HL-60 (cell line): ENCODE results near the gene ANXA7.

Experiments
- DNase-seq, 2 experiments: peaks; one replicate each; pipeline ENCODE4 v3.0.0-alpha.2; 2010 to 2020; ENCODE audit warnings: low read depth in 1 of 2, low spot score in 1 of 2
- H3K27ac ChIP-seq: fragments of 250-450 bp; sonication (Bioruptor Pico); replicated peaks from 2 replicates; pipeline ENCODE4 v1.5.1; 2020; ENCODE audit warnings: mild to moderate bottlenecking, moderate library complexity
- H3K27me3 ChIP-seq: fragments of 250-450 bp; sonication (Bioruptor Pico); 2 replicates; pipeline ENCODE4 v1.5.1; 2021; ENCODE audit warnings: mild to moderate bottlenecking, moderate library complexity; ENCODE audit not compliant: insufficient read depth, poor library complexity, severe bottlenecking
- H3K4me3 ChIP-seq: replicated peaks from 2 replicates; pipeline ENCODE4 v1.5.1; 2011; ENCODE audit warnings: mild to moderate bottlenecking, control low read depth, low read length; ENCODE audit not compliant: insufficient read depth
- GABPA ChIP-seq: IDR thresholded peaks from 2 replicates; pipeline ENCODE4 v1.6.1; 2012; ENCODE audit warnings: low read depth
- POLR2AphosphoS5 ChIP-seq: IDR thresholded peaks from 2 replicates; pipeline ENCODE4 v1.6.1; 2012; ENCODE audit warnings: low read depth
- REST ChIP-seq: IDR thresholded peaks from 2 replicates; pipeline ENCODE4 v1.6.1; 2012; ENCODE audit warnings: low read depth; ENCODE audit not compliant: insufficient replicate concordance
- SPI1 ChIP-seq: IDR thresholded peaks from 2 replicates; pipeline ENCODE4 v1.6.1; 2012; ENCODE audit warnings: low read depth, mild to moderate bottlenecking, borderline replicate concordance
- TF ChIP-seq, protein P1 (sequence below): IDR thresholded peaks from one replicate; pipeline ENCODE4 v1.5.1; 2011; ENCODE audit warnings: low read length, control low read depth, inconsistent platforms; ENCODE audit not compliant: insufficient read depth

ANXA7 gene

GRCh38 chr10:73386583-73386982 is 27.3 kb downstream of the ANXA7 start:
- Histone ChIP-seq H3K27ac (no peak overlapping the region), H3K27me3 (no peaks in the 10 kb centered on the region), H3K4me3 (no peak overlapping the region)
- DNase-seq = no peak
- TF ChIP-seq REST (no peak), GABPA (no peak), POLR2AphosphoS5 (no peak), SPI1 (no peak)
- TF ChIP-seq, protein P1, sequence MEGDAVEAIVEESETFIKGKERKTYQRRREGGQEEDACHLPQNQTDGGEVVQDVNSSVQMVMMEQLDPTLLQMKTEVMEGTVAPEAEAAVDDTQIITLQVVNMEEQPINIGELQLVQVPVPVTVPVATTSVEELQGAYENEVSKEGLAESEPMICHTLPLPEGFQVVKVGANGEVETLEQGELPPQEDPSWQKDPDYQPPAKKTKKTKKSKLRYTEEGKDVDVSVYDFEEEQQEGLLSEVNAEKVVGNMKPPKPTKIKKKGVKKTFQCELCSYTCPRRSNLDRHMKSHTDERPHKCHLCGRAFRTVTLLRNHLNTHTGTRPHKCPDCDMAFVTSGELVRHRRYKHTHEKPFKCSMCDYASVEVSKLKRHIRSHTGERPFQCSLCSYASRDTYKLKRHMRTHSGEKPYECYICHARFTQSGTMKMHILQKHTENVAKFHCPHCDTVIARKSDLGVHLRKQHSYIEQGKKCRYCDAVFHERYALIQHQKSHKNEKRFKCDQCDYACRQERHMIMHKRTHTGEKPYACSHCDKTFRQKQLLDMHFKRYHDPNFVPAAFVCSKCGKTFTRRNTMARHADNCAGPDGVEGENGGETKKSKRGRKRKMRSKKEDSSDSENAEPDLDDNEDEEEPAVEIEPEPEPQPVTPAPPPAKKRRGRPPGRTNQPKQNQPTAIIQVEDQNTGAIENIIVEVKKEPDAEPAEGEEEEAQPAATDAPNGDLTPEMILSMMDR = no peak

DNA sequence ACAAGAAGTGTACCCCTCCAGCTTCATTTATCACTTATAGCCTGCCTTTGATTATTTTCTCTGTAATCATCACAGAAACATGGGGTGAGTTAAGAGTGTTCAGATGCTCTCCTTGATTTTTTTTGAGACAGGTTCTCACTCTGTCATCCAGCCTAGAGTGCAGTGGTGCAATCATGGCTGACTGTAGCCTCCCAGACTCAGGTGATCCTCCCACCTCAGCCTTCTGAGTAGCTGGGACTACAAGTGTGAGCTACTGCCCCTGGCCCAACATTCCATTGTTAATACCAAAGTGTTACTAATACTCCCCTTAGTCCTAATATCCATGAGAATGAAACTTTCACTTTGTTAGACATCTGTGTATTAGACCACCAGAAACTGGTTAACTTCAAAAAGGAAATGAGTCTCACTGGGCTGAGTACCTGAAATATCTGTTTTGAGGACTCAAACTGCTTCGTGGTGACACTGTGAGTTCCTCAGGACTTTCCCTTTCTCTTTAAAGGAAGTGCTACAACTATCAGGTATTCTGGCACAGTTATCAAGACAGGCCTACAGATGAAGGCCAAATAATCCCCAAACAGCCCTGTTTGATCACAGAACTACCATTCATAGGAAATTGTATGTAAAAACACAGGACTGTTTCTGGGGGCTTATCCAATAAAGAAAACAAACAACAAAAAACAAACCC is 34.7 kb downstream of the ANXA7 start:
- Histone ChIP-seq H3K27ac (no peak overlapping the region), H3K4me3 (no peak overlapping the region), H3K27me3 (no peaks in the 10 kb centered on the region)
- TF ChIP-seq, protein P1 = no peak
- no peak for TF ChIP-seq REST
- TF ChIP-seq POLR2AphosphoS5 = no peak
- no peak for TF ChIP-seq SPI1
- TF ChIP-seq GABPA = no peak
- no peak for DNase-seq

GRCh38 chr10:73376679-73377078 is 37.2 kb downstream of the ANXA7 start:
- no peak overlapping the region for H3K4me3 ChIP-seq
- TF ChIP-seq POLR2AphosphoS5 (no peak), REST (no peak)
- TF ChIP-seq, protein P1 = no peak
- DNase-seq = no peak
- H3K27ac ChIP-seq = no peak overlapping the region
- no peaks in the 10 kb centered on the region for H3K27me3 ChIP-seq
